ENCODE measurements around the gene TEX19.

- TF ChIP-seq POLR2A (IDR thresholded peaks at IDR 0.05; ENCODE audit: low read depth, low read length) = no peak
- no peak for TF ChIP-seq MXI1 (IDR thresholded peaks at IDR 0.05; ENCODE audit: borderline replicate concordance, low read depth, low read length)
These were observed 38.8 kb upstream of the TEX19 start for GRCh38 chr17:82320140-82320840.

Data from IMR-90 (cell line).